Ecto neural progenitor cell (in vitro differentiated cells): Measurements from ENCODE around the gene GSTM4.
A peak's percentile ranks its signal among the peaks of the same experiment; 100 is the strongest.
"Not testable (repeated sequence)": the region's sequence is repeated elsewhere in the genome, so short reads cannot be mapped to it uniquely, and the experiment has no call there.

Experiments used
- DNase-seq: peaks from one replicate; pipeline ENCODE4 v3.0.0-alpha.2; 2018; ENCODE audit warnings: low spot score

GSTM4 gene

GRCh38 chr1:109667452-109668122 is 11.7 kb downstream of the GSTM4 start, which contains the start of gene GSTM2:
Gene GSTM2 (plus strand): TSS chr1:109668057. CDS start chr1:109668116, 59 bp downstream.
- peak; percentile 95 for DNase-seq

- DNase-seq, result no peak
Observed at GRCh38 chr1:109668123-109668775, 12.3 kb downstream of the GSTM4 start.

GRCh38 chr1:109669246-109669948 is 13.5 kb downstream of the GSTM4 start:
- no peak for DNase-seq

GRCh38 chr1:109669949-109670302 is 14.0 kb downstream of the GSTM4 start:
- not testable (repeated sequence) for DNase-seq

GRCh38 chr1:109671067-109671466 is 15.2 kb downstream of the GSTM4 start:
- no peak for DNase-seq

GRCh38 chr1:109673861-109674260 is 18.0 kb downstream of the GSTM4 start:
- DNase-seq, result not testable (repeated sequence)

GRCh38 chr1:109676683-109677381 is 20.9 kb downstream of the GSTM4 start:
- not testable (repeated sequence) for DNase-seq

GRCh38 chr1:109677459-109677858 is 21.6 kb downstream of the GSTM4 start:
- no peak for DNase-seq

- not testable (repeated sequence) for DNase-seq
Observed at GRCh38 chr1:109678637-109679036, 22.7 kb downstream of the GSTM4 start.

GRCh38 chr1:109684777-109685176 is 28.9 kb downstream of the GSTM4 start:
- not testable (repeated sequence) for DNase-seq

- not testable (repeated sequence) for DNase-seq
Observed at GRCh38 chr1:109685399-109685798, 29.5 kb downstream of the GSTM4 start.

GRCh38 chr1:109685890-109686289 is 30.0 kb downstream of the GSTM4 start:
- not testable (repeated sequence) for DNase-seq

GRCh38 chr1:109687109-109687508 is 31.2 kb downstream of the GSTM4 start:
- DNase-seq, result not testable (repeated sequence)

- DNase-seq, result peak; percentile 75
Observed at GRCh38 chr1:109687641-109688499, 32.0 kb downstream of the GSTM4 start, which contains the start of gene GSTM1. Gene GSTM1 (plus strand): TSS chr1:109687817. CDS start chr1:109687874, 57 bp downstream.

GRCh38 chr1:109689844-109690405 is 34.0 kb downstream of the GSTM4 start:
- no peak for DNase-seq

- DNase-seq, result no peak
Observed at GRCh38 chr1:109691759-109692158, 35.9 kb downstream of the GSTM4 start.

- DNase-seq, result not testable (repeated sequence)
Observed at GRCh38 chr1:109694400-109694799, 38.5 kb downstream of the GSTM4 start.

- DNase-seq, result not testable (repeated sequence)
Observed at GRCh38 chr1:109695138-109695537, 39.2 kb downstream of the GSTM4 start.

- no peak for DNase-seq
Observed at GRCh38 chr1:109697066-109697465, 41.2 kb downstream of the GSTM4 start.

- not testable (repeated sequence) for DNase-seq
Observed at GRCh38 chr1:109697861-109698260, 42.0 kb downstream of the GSTM4 start.

GRCh38 chr1:109702940-109703339 is 47.0 kb downstream of the GSTM4 start:
- not testable (repeated sequence) for DNase-seq
